ENCODE results near the gene TRIM26.

GRCh38 chr6:30206152-30206551 lies 7.1 kb downstream of the TRIM26 start:
- no peak for TF ChIP-seq EZH2phosphoT487 (IDR thresholded peaks at IDR 0.05; ENCODE audit: unreplicated experiment)
- no peak for TF ChIP-seq REST (IDR thresholded peaks at IDR 0.05; ENCODE audit: unreplicated experiment)
- TF ChIP-seq CTCF (conservative IDR thresholded peaks at IDR 0.05; ENCODE audit: low read depth in 2 of 2), result no peak
- TF ChIP-seq NANOG (IDR thresholded peaks at IDR 0.05; ENCODE audit: borderline replicate concordance), result no peak
- no peak for TF ChIP-seq JUNB (IDR thresholded peaks at IDR 0.05; ENCODE audit: unreplicated experiment)
- TF ChIP-seq EZH2 (IDR thresholded peaks at IDR 0.05; ENCODE audit: low read depth, unreplicated experiment), result no peak
- no peak for TF ChIP-seq POLR2AphosphoS5 (IDR thresholded peaks at IDR 0.05; ENCODE audit: low read depth)
- no peak for TF ChIP-seq CREB1 (CRISPR knock-in tag; IDR thresholded peaks at IDR 0.05; ENCODE audit: low read depth)
- no peak for TF ChIP-seq STAT1 (IDR thresholded peaks at IDR 0.05; ENCODE audit: unreplicated experiment)
- no peak for TF ChIP-seq ZNF462 (CRISPR knock-in tag; IDR thresholded peaks at IDR 0.05)
- TF ChIP-seq ZNF114 (CRISPR knock-in tag; IDR thresholded peaks at IDR 0.05), result no peak
- TF ChIP-seq ETS1 (IDR thresholded peaks at IDR 0.05), result no peak

Measured in GM23338 (cell line).